NCI-H1436 (cell line): ENCODE measurements around the gene IGFBP7.

Source experiments
- DNase-seq: peaks from one replicate; lab custom pipeline; 2025; lab: John Stamatoyannopoulos, UW

Gene IGFBP7

GRCh38 chr4:57109847-57110639, at the start of gene IGFBP7:
TSS of gene IGFBP7 (minus strand) at chr4:57110385. CDS start at chr4:57110351, 34 bp downstream.
- DNase-seq: no peak

- no peak for DNase-seq
These were observed 49.7 kb upstream of the IGFBP7 start for GRCh38 chr4:57159866-57160265.

- no peak for DNase-seq
These were observed 48.6 kb upstream of the IGFBP7 start for GRCh38 chr4:57158762-57159161.

- no peak for DNase-seq
These were observed 48.0 kb upstream of the IGFBP7 start for GRCh38 chr4:57158221-57158620.

GRCh38 chr4:57157596-57158137, 47.5 kb upstream of the IGFBP7 start:
- DNase-seq: no peak

GRCh38 chr4:57156242-57156990, 46.2 kb upstream of the IGFBP7 start:
- no peak for DNase-seq

- no peak for DNase-seq
These were observed 44.7 kb upstream of the IGFBP7 start for GRCh38 chr4:57154926-57155325.

GRCh38 chr4:57154191-57154590, 44.0 kb upstream of the IGFBP7 start:
- DNase-seq: no peak

- no peak for DNase-seq
These were observed 43.0 kb upstream of the IGFBP7 start for GRCh38 chr4:57153207-57153606.

- DNase-seq: no peak
These were observed 41.3 kb upstream of the IGFBP7 start for GRCh38 chr4:57151481-57151880.

- DNase-seq: no peak
These were observed 39.6 kb upstream of the IGFBP7 start for GRCh38 chr4:57149833-57150232.

- no peak for DNase-seq
These were observed 38.8 kb upstream of the IGFBP7 start for GRCh38 chr4:57148831-57149505.

GRCh38 chr4:57148177-57148576, 38.0 kb upstream of the IGFBP7 start:
- DNase-seq: no peak

- no peak for DNase-seq
These were observed 37.3 kb upstream of the IGFBP7 start for GRCh38 chr4:57147335-57148060.

- DNase-seq: no peak
These were observed 36.3 kb upstream of the IGFBP7 start for GRCh38 chr4:57146444-57146843.

GRCh38 chr4:57144466-57144865, 34.3 kb upstream of the IGFBP7 start:
- no peak for DNase-seq

- DNase-seq: no peak
These were observed 29.6 kb upstream of the IGFBP7 start for GRCh38 chr4:57139783-57140182.

GRCh38 chr4:57137261-57137660, 27.1 kb upstream of the IGFBP7 start:
- no peak for DNase-seq

- no peak for DNase-seq
These were observed 26.1 kb upstream of the IGFBP7 start for GRCh38 chr4:57136281-57136680.

GRCh38 chr4:57132743-57133137, 22.6 kb upstream of the IGFBP7 start:
- DNase-seq: no peak

- no peak for DNase-seq
These were observed 21.9 kb upstream of the IGFBP7 start for GRCh38 chr4:57131849-57132742.
